Lower leg skin (tissue), 3 donors: ENCODE data around the gene KIAA0825.

Experiments
- CTCF ChIP-seq, 3 donors: fragments of 450-650 bp; IDR thresholded peaks; one replicate each; pipeline ENCODE4 v1.5.1; 2016; ENCODE audit warnings: antibody characterized with exemption in 3 of 3, mild to moderate bottlenecking in 3 of 3, moderate library complexity in 2 of 3
- POLR2A ChIP-seq, 2 donors: fragments of 450-650 bp; IDR thresholded peaks; one replicate each; pipeline ENCODE4 v1.6.1; 2016 to 2017; ENCODE audit warnings: antibody characterized with exemption in 2 of 2, mild to moderate bottlenecking in 1 of 2, moderate library complexity in 1 of 2

GRCh38 chr5:94396687-94397086 lies 221.7 kb downstream of the KIAA0825 start:
- TF ChIP-seq CTCF (IDR thresholded peaks at IDR 0.05) (no peak), POLR2A (IDR thresholded peaks at IDR 0.05) (no peak)
